ENCODE measurements around the gene LRRC19. TPM values are rescaled to one million over a fixed set of nuclear protein-coding genes. Genes with fewer than 3 reads are reported as not detected.

LRRC19 gene
- total RNA-seq, 1 experiment from 2014 or later, result not detected

- BruUV-seq (replicated peaks), result no TSS peak
- DNase-seq (ENCODE audit: low read depth, low spot score), result no peak
- ChIA-PET POLR2A (no interaction called here), CTCF (interaction anchor here (1.1 kb wide), 1 partner anchor 18 kb away, joined by 3 read pairs; the partner anchor contains the start of gene IFT74), RAD21 (ENCODE audit: low non-redundant PET in 1 of 2, low total read pairs in 2 of 2, uncharacterized antibody in 2 of 2, unreplicated experiment in 2 of 2) (no interaction called here)
- H2AFZ ChIP-seq (ENCODE audit: low read depth, low read length, poor library complexity, severe bottlenecking), result no peak overlapping the region
- no peak overlapping the region for H3K9ac ChIP-seq (ENCODE audit: low read length)
- no peak overlapping the region for H3K27ac ChIP-seq (ENCODE audit: low read depth, low read length)
- intact Hi-C loops (cut with micrococcal nuclease), result no loop called here
- TF ChIP-seq EZH2phosphoT487 (IDR thresholded peaks at IDR 0.05; ENCODE audit: borderline replicate concordance) (no peak), RAD21 (IDR thresholded peaks at IDR 0.05; ENCODE audit: low read depth) (0 out of 2 replicates have a peak, but pooled peaks have one; percentile 9)
- no peak for ATAC-seq
- H3K9me3 ChIP-seq (ENCODE audit: control insufficient read depth in 1 of 2, insufficient read depth in 1 of 2, low read depth in 1 of 2, low read length in 2 of 2), result no peaks in the 10 kb centered on the region
- no peaks in the 10 kb centered on the region for H3K9me2 ChIP-seq (ENCODE audit: insufficient read depth)
- H4K20me1 ChIP-seq (ENCODE audit: insufficient read depth), result no peaks in the 10 kb centered on the region; the same call in 1 of the 2 replicates
- no peak overlapping the region for H3K4me2 ChIP-seq (ENCODE audit: low read length)
- H3K79me2 ChIP-seq (ENCODE audit: insufficient read depth, low read length), result peaks cover 9% of the 10 kb centered on the region
- H3K36me3 ChIP-seq (ENCODE audit: control insufficient read depth in 1 of 2, insufficient read depth in 2 of 2, low read length in 2 of 2), result no peaks in the 10 kb centered on the region
- peaks cover 13 to 14% of the 10 kb centered on the region in 2 experiments for H3K4me1 ChIP-seq (ENCODE audit: control insufficient read depth in 1 of 2, insufficient read depth in 2 of 2, low read length in 2 of 2)
- H3K27me3 ChIP-seq (ENCODE audit: insufficient read depth, low read length), result no peaks in the 10 kb centered on the region
- no peak overlapping the region for H3K4me3 ChIP-seq (replicated peaks in 1 of 2; ENCODE audit: low read depth in 1 of 2, low read length in 2 of 2)
Observed at GRCh38 chr9:26973989-26974388, 31.5 kb downstream of the LRRC19 start.

GRCh38 chr9:26971721-26972120, 33.8 kb downstream of the LRRC19 start:
- no peak overlapping the region for H3K4me2 ChIP-seq (ENCODE audit: low read length)
- no peaks in the 10 kb centered on the region for H3K9me3 ChIP-seq (ENCODE audit: control insufficient read depth in 1 of 2, insufficient read depth in 1 of 2, low read depth in 1 of 2, low read length in 2 of 2)
- ATAC-seq, result no peak
- H2AFZ ChIP-seq (ENCODE audit: low read depth, low read length, poor library complexity, severe bottlenecking), result no peak overlapping the region
- TF ChIP-seq CEBPB (IDR thresholded peaks at IDR 0.05; ENCODE audit: low read depth) (no peak), ZNF274 (IDR thresholded peaks at IDR 0.05; ENCODE audit: low read depth, low read length) (no peak), RAD21 (IDR thresholded peaks at IDR 0.05; ENCODE audit: low read depth) (no peak), POLR2AphosphoS5 (IDR thresholded peaks at IDR 0.05; ENCODE audit: low read depth, low read length) (no peak), ZFX (IDR thresholded peaks at IDR 0.05) (no peak), EZH2 (IDR thresholded peaks at IDR 0.05) (no peak), POLR2A (IDR thresholded peaks at IDR 0.05; ENCODE audit: borderline replicate concordance, extremely low read depth, insufficient read depth, insufficient read length) (no peak), REST (IDR thresholded peaks at IDR 0.05; ENCODE audit: low read depth) (no peak), TCF7L2 (IDR thresholded peaks at IDR 0.05; ENCODE audit: borderline replicate concordance, extremely low read depth, insufficient read depth, insufficient read length) (no peak), CBX3 (IDR thresholded peaks at IDR 0.05; ENCODE audit: low read depth) (no peak), YY1 (IDR thresholded peaks at IDR 0.05; ENCODE audit: extremely low read depth, insufficient replicate concordance, low read depth, low read length) (no peak), ATF3 (IDR thresholded peaks at IDR 0.05) (no peak), EGR1 (IDR thresholded peaks at IDR 0.05; ENCODE audit: low read depth) (no peak), ZBTB33 (IDR thresholded peaks at IDR 0.05; ENCODE audit: extremely low read depth, insufficient replicate concordance, low read length) (no peak), SIN3A (IDR thresholded peaks at IDR 0.05; ENCODE audit: low read depth) (no peak)
- peaks cover 7% of the 10 kb centered on the region for H3K79me2 ChIP-seq (ENCODE audit: insufficient read depth, low read length)
- ChIA-PET POLR2A (no interaction called here), CTCF (no interaction called here), RAD21 (ENCODE audit: low non-redundant PET in 1 of 2, low total read pairs in 2 of 2, uncharacterized antibody in 2 of 2, unreplicated experiment in 2 of 2) (no interaction called here)
- H3K9me2 ChIP-seq (ENCODE audit: insufficient read depth), result no peaks in the 10 kb centered on the region
- H3K4me3 ChIP-seq (replicated peaks in 1 of 2; ENCODE audit: low read depth in 1 of 2, low read length in 2 of 2), result no peak overlapping the region
- H3K27ac ChIP-seq (ENCODE audit: low read depth, low read length), result no peak overlapping the region
- no TSS peak for BruUV-seq (replicated peaks)
- DNase-seq (ENCODE audit: low read depth, low spot score), result no peak
- no peaks in the 10 kb centered on the region for H3K27me3 ChIP-seq (ENCODE audit: insufficient read depth, low read length)
- intact Hi-C loops (cut with micrococcal nuclease), result no loop called here
- no peak overlapping the region for H3K9ac ChIP-seq (ENCODE audit: low read length)
- H4K20me1 ChIP-seq (ENCODE audit: insufficient read depth), result no peaks in the 10 kb centered on the region
- H3K4me1 ChIP-seq (ENCODE audit: control insufficient read depth in 1 of 2, insufficient read depth in 2 of 2, low read length in 2 of 2), result peaks cover 9 to 13% of the 10 kb centered on the region in 2 experiments
- H3K36me3 ChIP-seq (ENCODE audit: control insufficient read depth in 1 of 2, insufficient read depth in 2 of 2, low read length in 2 of 2), result no peaks in the 10 kb centered on the region

All from HCT116 (cell line).